ENCODE data around the gene TEKT5.

DNA sequence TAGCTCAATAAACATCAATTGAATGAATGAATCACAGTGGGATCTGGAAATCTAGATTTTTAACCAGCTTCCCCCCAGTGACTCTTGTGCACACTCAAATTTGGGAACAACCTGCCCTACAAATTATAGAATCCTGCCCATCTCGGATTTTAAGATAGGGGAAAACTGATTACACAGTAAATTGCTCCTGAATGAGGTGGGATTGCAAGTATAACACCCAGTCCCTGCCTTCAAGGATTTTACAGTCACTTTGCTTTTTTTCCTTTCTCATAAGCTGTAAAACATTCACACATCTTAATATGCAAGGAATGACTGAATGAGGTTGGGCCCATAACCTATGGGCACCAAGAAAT is 48.5 kb downstream of the TEKT5 start:
- TF ChIP-seq FOXM1 (IDR thresholded peaks at IDR 0.05; ENCODE audit: borderline replicate concordance, low read depth), result no peak
- no peak for TF ChIP-seq EP300 (IDR thresholded peaks at IDR 0.05; ENCODE audit: borderline replicate concordance)
- no peak for TF ChIP-seq YY1 (IDR thresholded peaks at IDR 0.05; ENCODE audit: low read depth)
- TF ChIP-seq EGR1 (IDR thresholded peaks at IDR 0.05), result no peak
- TF ChIP-seq CEBPB (IDR thresholded peaks at IDR 0.05), result no peak
- TF ChIP-seq CREB1 (IDR thresholded peaks at IDR 0.05; ENCODE audit: low read depth), result no peak
- no peak for TF ChIP-seq RAD21 (IDR thresholded peaks at IDR 0.05; ENCODE audit: low read depth)
- no peak for TF ChIP-seq TCF12 (IDR thresholded peaks at IDR 0.05; ENCODE audit: low read depth)
- TF ChIP-seq, protein P1, sequence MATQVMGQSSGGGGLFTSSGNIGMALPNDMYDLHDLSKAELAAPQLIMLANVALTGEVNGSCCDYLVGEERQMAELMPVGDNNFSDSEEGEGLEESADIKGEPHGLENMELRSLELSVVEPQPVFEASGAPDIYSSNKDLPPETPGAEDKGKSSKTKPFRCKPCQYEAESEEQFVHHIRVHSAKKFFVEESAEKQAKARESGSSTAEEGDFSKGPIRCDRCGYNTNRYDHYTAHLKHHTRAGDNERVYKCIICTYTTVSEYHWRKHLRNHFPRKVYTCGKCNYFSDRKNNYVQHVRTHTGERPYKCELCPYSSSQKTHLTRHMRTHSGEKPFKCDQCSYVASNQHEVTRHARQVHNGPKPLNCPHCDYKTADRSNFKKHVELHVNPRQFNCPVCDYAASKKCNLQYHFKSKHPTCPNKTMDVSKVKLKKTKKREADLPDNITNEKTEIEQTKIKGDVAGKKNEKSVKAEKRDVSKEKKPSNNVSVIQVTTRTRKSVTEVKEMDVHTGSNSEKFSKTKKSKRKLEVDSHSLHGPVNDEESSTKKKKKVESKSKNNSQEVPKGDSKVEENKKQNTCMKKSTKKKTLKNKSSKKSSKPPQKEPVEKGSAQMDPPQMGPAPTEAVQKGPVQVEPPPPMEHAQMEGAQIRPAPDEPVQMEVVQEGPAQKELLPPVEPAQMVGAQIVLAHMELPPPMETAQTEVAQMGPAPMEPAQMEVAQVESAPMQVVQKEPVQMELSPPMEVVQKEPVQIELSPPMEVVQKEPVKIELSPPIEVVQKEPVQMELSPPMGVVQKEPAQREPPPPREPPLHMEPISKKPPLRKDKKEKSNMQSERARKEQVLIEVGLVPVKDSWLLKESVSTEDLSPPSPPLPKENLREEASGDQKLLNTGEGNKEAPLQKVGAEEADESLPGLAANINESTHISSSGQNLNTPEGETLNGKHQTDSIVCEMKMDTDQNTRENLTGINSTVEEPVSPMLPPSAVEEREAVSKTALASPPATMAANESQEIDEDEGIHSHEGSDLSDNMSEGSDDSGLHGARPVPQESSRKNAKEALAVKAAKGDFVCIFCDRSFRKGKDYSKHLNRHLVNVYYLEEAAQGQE (IDR thresholded peaks at IDR 0.05; ENCODE audit: low read depth), result no peak

All from Ishikawa (cell line).